ENCODE data around the gene TICAM1.

GRCh38 chr19:4866595-4867424 lies 35.3 kb upstream of the TICAM1 start:
- TF ChIP-seq CTCF (IDR thresholded peaks at IDR 0.05) (no peak), POLR2A (IDR thresholded peaks at IDR 0.05) (no peak), POLR2AphosphoS5 (IDR thresholded peaks at IDR 0.05) (no peak)

Measured in breast epithelium (tissue), 3 donors.